Measurements from ENCODE around the gene SDCCAG8.

DNA sequence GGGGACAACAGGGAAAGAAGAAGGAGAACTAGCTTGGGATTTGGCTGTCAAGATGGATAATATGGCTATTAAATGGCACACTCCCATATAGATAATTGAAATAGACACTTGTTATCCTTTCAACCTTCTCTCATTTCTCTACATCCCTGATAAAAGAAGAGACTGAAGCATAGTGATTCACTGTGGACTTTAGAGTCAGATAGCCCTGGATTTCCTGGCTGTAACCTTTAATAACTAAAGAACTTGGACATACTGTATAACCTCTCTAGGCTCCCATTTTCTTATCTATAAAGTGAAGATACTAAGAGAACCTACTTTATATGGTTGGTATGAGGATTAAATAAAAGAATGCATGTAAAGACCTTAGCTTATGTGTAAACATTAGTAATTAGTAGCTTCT lies 152.6 kb downstream of the SDCCAG8 start:
- TF ChIP-seq POLR2A (IDR thresholded peaks at IDR 0.05; ENCODE audit: low read length) = no peak
- TF ChIP-seq GATA1 (IDR thresholded peaks at IDR 0.05; ENCODE audit: low read depth, low read length) = no peak

Data from erythroblast (primary cell).